ENCODE results near the gene CRAMP1.

Gene CRAMP1

GRCh38 chr16:1573301-1573700 is 38.9 kb upstream of the CRAMP1 start:
- no peak overlapping the region for H4K91ac ChIP-seq (ENCODE audit: low read length)
- H3K4ac ChIP-seq (ENCODE audit: low read depth in 1 of 2, low read length in 2 of 2): no peak overlapping the region
- DNase-seq: no peak
- H2BK5ac ChIP-seq (ENCODE audit: low read depth, low read length, poor library complexity, severe bottlenecking): no peak overlapping the region
- peaks cover 43 to 53% of the 10 kb centered on the region in 2 experiments for H3K36me3 ChIP-seq (ENCODE audit: control insufficient read depth in 1 of 2, insufficient read depth in 2 of 2, low read depth in 1 of 2, low read length in 2 of 2)
- H2BK120ac ChIP-seq (ENCODE audit: low read depth, low read length): no peak overlapping the region
- 88% methylated on average over 5 of the region's 5 CpGs for WGBS
- H3K27ac ChIP-seq (ENCODE audit: low read length, poor library complexity, severe bottlenecking): no peak overlapping the region
- no peak overlapping the region for H3K4me3 ChIP-seq (ENCODE audit: insufficient read depth in 1 of 2, low read depth in 1 of 2, low read length in 2 of 2)
- no peak overlapping the region for H2BK15ac ChIP-seq (ENCODE audit: low read depth, poor library complexity, severe bottlenecking)
- H3K9ac ChIP-seq (ENCODE audit: low read length): no peak overlapping the region
- H3K79me1 ChIP-seq (replicated peaks; ENCODE audit: low read length, poor library complexity, severe bottlenecking): no peaks in the 10 kb centered on the region
- H3K4me2 ChIP-seq (ENCODE audit: low read length, poor library complexity, severe bottlenecking): no peak overlapping the region
- no peak overlapping the region for H2BK12ac ChIP-seq (ENCODE audit: low read length in 2 of 2)
- no peak overlapping the region for H3K23ac ChIP-seq (ENCODE audit: low read length in 2 of 2)
- no peaks in the 10 kb centered on the region for H3K27me3 ChIP-seq (ENCODE audit: control insufficient read depth in 1 of 2, insufficient read depth in 1 of 2, low read length in 2 of 2)
- no peak overlapping the region for H2AK5ac ChIP-seq (ENCODE audit: low read length, severe bottlenecking)
- H3K18ac ChIP-seq (ENCODE audit: low read depth in 1 of 2, low read length in 2 of 2): no peak overlapping the region
- no peak overlapping the region for H3K14ac ChIP-seq (ENCODE audit: low read length in 2 of 2)
- peaks cover 4% of the 10 kb centered on the region for H3K4me1 ChIP-seq (ENCODE audit: control insufficient read depth, insufficient read depth, low read depth, low read length)
- H4K8ac ChIP-seq (ENCODE audit: low read length): no peak overlapping the region
- no peaks in the 10 kb centered on the region for H3K9me3 ChIP-seq (ENCODE audit: control insufficient read depth, low read length)
- no peak overlapping the region for H2AFZ ChIP-seq (ENCODE audit: low read depth, low read length)

DNA sequence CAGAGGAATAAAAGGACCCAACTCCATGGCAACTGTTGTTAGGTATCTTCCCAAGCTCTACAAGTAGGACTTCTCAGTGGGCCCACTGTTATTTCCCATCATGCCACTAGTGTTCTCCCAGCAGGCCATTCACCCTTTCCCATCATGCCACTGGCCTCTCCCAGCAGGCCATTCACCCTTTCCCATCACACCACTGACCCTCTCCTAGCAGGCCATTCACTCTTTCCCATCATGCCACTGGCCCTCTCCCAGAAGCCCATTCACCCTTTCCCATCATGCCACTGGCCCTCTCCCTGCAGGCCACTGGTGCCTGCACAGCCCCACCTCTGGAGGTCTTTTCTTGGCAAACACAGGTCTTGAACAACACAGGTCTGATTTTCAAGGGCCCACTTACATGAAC is 36.6 kb upstream of the CRAMP1 start:
- Histone ChIP-seq H3K79me1 (replicated peaks; ENCODE audit: low read length, poor library complexity, severe bottlenecking) (no peaks in the 10 kb centered on the region), H3K4me2 (ENCODE audit: low read length, poor library complexity, severe bottlenecking) (no peak overlapping the region), H3K23ac (ENCODE audit: low read length in 2 of 2) (no peak overlapping the region), H2BK120ac (ENCODE audit: low read depth, low read length) (no peak overlapping the region), H2BK5ac (ENCODE audit: low read depth, low read length, poor library complexity, severe bottlenecking) (no peak overlapping the region), H3K27ac (ENCODE audit: low read length, poor library complexity, severe bottlenecking) (no peak overlapping the region), H2BK12ac (ENCODE audit: low read length in 2 of 2) (no peak overlapping the region), H3K4ac (ENCODE audit: low read depth in 1 of 2, low read length in 2 of 2) (no peak overlapping the region), H3K9ac (ENCODE audit: low read length) (no peak overlapping the region), H4K8ac (ENCODE audit: low read length) (no peak overlapping the region), H3K18ac (ENCODE audit: low read depth in 1 of 2, low read length in 2 of 2) (no peak overlapping the region), H2AK5ac (ENCODE audit: low read length, severe bottlenecking) (no peak overlapping the region), H3K9me3 (ENCODE audit: control insufficient read depth, low read length) (no peaks in the 10 kb centered on the region), H3K4me3 (ENCODE audit: insufficient read depth in 1 of 2, low read depth in 1 of 2, low read length in 2 of 2) (no peak overlapping the region), H4K91ac (ENCODE audit: low read length) (no peak overlapping the region), H3K4me1 (ENCODE audit: control insufficient read depth, insufficient read depth, low read depth, low read length) (peaks cover 4% of the 10 kb centered on the region), H3K27me3 (ENCODE audit: control insufficient read depth in 1 of 2, insufficient read depth in 1 of 2, low read length in 2 of 2) (no peaks in the 10 kb centered on the region), H3K14ac (ENCODE audit: low read length in 2 of 2) (no peak overlapping the region), H2BK15ac (ENCODE audit: low read depth, poor library complexity, severe bottlenecking) (no peak overlapping the region), H3K36me3 (ENCODE audit: control insufficient read depth in 1 of 2, insufficient read depth in 2 of 2, low read depth in 1 of 2, low read length in 2 of 2) (peaks cover 46 to 60% of the 10 kb centered on the region in 2 experiments), H2AFZ (ENCODE audit: low read depth, low read length) (no peak overlapping the region)
- DNase-seq: no peak

DNA sequence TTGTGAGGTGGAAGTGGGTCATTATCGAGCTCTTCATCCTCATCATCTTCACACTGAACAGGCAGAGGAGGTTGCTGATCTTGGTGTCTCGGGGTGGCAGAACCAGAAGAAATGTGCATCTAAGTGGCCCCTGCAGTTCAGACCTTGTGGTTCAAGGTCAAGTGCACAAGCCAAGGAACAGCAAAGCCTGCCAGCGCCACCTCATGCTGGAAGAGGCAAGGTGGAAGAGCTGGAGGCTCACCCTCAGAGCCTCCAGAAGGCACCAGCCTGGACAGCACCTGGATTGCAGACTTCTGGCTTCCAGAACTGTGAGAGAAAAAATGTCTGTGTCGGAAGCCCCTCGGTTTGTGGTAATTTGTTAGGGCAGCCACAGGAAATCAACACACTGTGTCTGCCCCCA is 32.9 kb upstream of the CRAMP1 start:
- Histone ChIP-seq H4K8ac (ENCODE audit: low read length) (no peak overlapping the region), H2AFZ (ENCODE audit: low read depth, low read length) (no peak overlapping the region)

DNA sequence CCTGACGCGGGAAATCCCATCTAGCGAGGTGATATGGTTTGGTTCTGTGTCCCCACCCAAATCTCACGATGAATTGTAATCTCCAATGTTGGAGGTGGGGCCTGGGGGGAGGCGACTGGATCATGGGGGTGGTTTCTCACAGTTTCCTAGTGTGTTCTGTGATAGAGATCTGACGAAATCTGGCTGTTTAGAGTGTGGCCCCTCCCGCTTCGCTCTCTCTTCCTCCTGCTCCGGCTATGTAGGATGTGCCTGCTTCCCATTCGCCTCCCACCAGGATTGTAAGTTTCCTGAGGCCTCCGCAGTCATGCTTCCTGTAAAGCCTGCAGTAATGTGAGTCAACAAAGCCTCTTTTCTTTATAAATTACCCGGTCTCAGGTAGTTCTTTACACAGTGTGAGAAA is 31.9 kb upstream of the CRAMP1 start:
- Histone ChIP-seq H3K27me3 (ENCODE audit: control insufficient read depth in 1 of 2, insufficient read depth in 1 of 2, low read length in 2 of 2) (no peaks in the 10 kb centered on the region), H3K27ac (ENCODE audit: low read length, poor library complexity, severe bottlenecking) (no peak overlapping the region), H3K9ac (ENCODE audit: low read length) (no peak overlapping the region), H2BK120ac (ENCODE audit: low read depth, low read length) (no peak overlapping the region), H2BK5ac (ENCODE audit: low read depth, low read length, poor library complexity, severe bottlenecking) (no peak overlapping the region), H3K36me3 (ENCODE audit: control insufficient read depth in 1 of 2, insufficient read depth in 2 of 2, low read depth in 1 of 2, low read length in 2 of 2) (peaks cover 59 to 77% of the 10 kb centered on the region in 2 experiments), H3K79me1 (replicated peaks; ENCODE audit: low read length, poor library complexity, severe bottlenecking) (no peaks in the 10 kb centered on the region), H3K4me1 (ENCODE audit: control insufficient read depth, insufficient read depth, low read depth, low read length) (no peaks in the 10 kb centered on the region), H3K4me2 (ENCODE audit: low read length, poor library complexity, severe bottlenecking) (no peak overlapping the region), H3K14ac (ENCODE audit: low read length in 2 of 2) (no peak overlapping the region), H3K4me3 (ENCODE audit: insufficient read depth in 1 of 2, low read depth in 1 of 2, low read length in 2 of 2) (no peak overlapping the region), H2BK15ac (ENCODE audit: low read depth, poor library complexity, severe bottlenecking) (no peak overlapping the region), H4K8ac (ENCODE audit: low read length) (no peak overlapping the region), H3K18ac (ENCODE audit: low read depth in 1 of 2, low read length in 2 of 2) (no peak overlapping the region), H3K4ac (ENCODE audit: low read depth in 1 of 2, low read length in 2 of 2) (no peak overlapping the region), H2AFZ (ENCODE audit: low read depth, low read length) (no peak overlapping the region), H3K23ac (ENCODE audit: low read length in 2 of 2) (no peak overlapping the region), H3K9me3 (ENCODE audit: control insufficient read depth, low read length) (no peaks in the 10 kb centered on the region), H2AK5ac (ENCODE audit: low read length, severe bottlenecking) (no peak overlapping the region), H4K91ac (ENCODE audit: low read length) (no peak overlapping the region), H2BK12ac (ENCODE audit: low read length in 2 of 2) (no peak overlapping the region)
- 94% methylated on average over 12 of the region's 12 CpGs for WGBS
- no peak for DNase-seq

More for the DNA sequence above, 32.9 kb upstream of the CRAMP1 start:
- no peak overlapping the region for H2BK15ac ChIP-seq (ENCODE audit: low read depth, poor library complexity, severe bottlenecking)
- H2BK5ac ChIP-seq (ENCODE audit: low read depth, low read length, poor library complexity, severe bottlenecking): no peak overlapping the region
- H3K23ac ChIP-seq (ENCODE audit: low read length in 2 of 2): no peak overlapping the region
- no peak for DNase-seq
- H2AK5ac ChIP-seq (ENCODE audit: low read length, severe bottlenecking): no peak overlapping the region
- H3K4me3 ChIP-seq (ENCODE audit: insufficient read depth in 1 of 2, low read depth in 1 of 2, low read length in 2 of 2): no peak overlapping the region
- no peaks in the 10 kb centered on the region for H3K79me1 ChIP-seq (replicated peaks; ENCODE audit: low read length, poor library complexity, severe bottlenecking)
- H3K27me3 ChIP-seq (ENCODE audit: control insufficient read depth in 1 of 2, insufficient read depth in 1 of 2, low read length in 2 of 2): no peaks in the 10 kb centered on the region
- no peak overlapping the region for H3K14ac ChIP-seq (ENCODE audit: low read length in 2 of 2)
- H3K18ac ChIP-seq (ENCODE audit: low read depth in 1 of 2, low read length in 2 of 2): no peak overlapping the region
- H3K27ac ChIP-seq (ENCODE audit: low read length, poor library complexity, severe bottlenecking): no peak overlapping the region
- H3K4ac ChIP-seq (ENCODE audit: low read depth in 1 of 2, low read length in 2 of 2): no peak overlapping the region
- no peak overlapping the region for H2BK120ac ChIP-seq (ENCODE audit: low read depth, low read length)
- no peak overlapping the region for H2BK12ac ChIP-seq (ENCODE audit: low read length in 2 of 2)
- H4K91ac ChIP-seq (ENCODE audit: low read length): no peak overlapping the region
- no peaks in the 10 kb centered on the region for H3K4me1 ChIP-seq (ENCODE audit: control insufficient read depth, insufficient read depth, low read depth, low read length)
- H3K9me3 ChIP-seq (ENCODE audit: control insufficient read depth, low read length): no peaks in the 10 kb centered on the region
- H3K9ac ChIP-seq (ENCODE audit: low read length): no peak overlapping the region
- WGBS: 89% methylated on average over 4 of the region's 5 CpGs
- H3K4me2 ChIP-seq (ENCODE audit: low read length, poor library complexity, severe bottlenecking): no peak overlapping the region
- H3K36me3 ChIP-seq (ENCODE audit: control insufficient read depth in 1 of 2, insufficient read depth in 2 of 2, low read depth in 1 of 2, low read length in 2 of 2): peaks cover 61 to 69% of the 10 kb centered on the region in 2 experiments
